K562 (cell line): ENCODE results near the gene MSRB3. TPM values are rescaled to one million over a fixed set of nuclear protein-coding genes. Genes with fewer than 3 reads are reported as not detected.

Experiments used
- ATAC-seq: fragments of 200-7000 bp; cut with Tn5 transposase; 3 replicates; pipeline ENCODE4 v1.9.1; 2020; ENCODE audit warnings: moderate library complexity
- BruUV-seq: library from RNA; stranded (reverse); fragments of 400-500 nt; replicated peaks from 2 replicates; lab custom pipeline; 2021; lab: Mats Ljungman, UMichigan
- CTCF ChIA-PET: fragments of 300-600 bp; formaldehyde crosslinking; extraction: SDS; loops from one replicate; lab custom pipeline; 2021; ENCODE audit warnings: low intra/inter-chr PET ratio; lab: Yijun Ruan, JAX
- POLR2A ChIA-PET: fragments of 300-600, 350-650 bp; sonication (Branson Sonifier 250); formaldehyde crosslinking; extraction: SDS; loops from one replicate; lab custom pipeline; 2021; ENCODE audit warnings: antibody characterized with exemption, inconsistent platforms; lab: Yijun Ruan, JAX
- DNase-seq, 4 experiments: peaks; one replicate each; pipeline versions ENCODE4 v3.0.0 to v3.0.0-alpha.2; 2011 to 2018; ENCODE audit warnings: low spot score in 3 of 4, mixed read lengths in 3 of 4; ENCODE audit errors: extremely low read depth in 1 of 4
- FAIRE-seq: peaks from 2 replicates; lab custom pipeline; 2011; peaks lifted over from hg19 to GRCh38; lab: Jason Lieb, UNC
- H2AFZ ChIP-seq: 2 replicates; pipeline ENCODE4 v1.6.0; 2011; ENCODE audit warnings: low read depth, low read length, control low read depth, inconsistent platforms
- H3K27ac ChIP-seq: fragments of 200-600 bp; 3 replicates; pipeline ENCODE4 v1.8.0; 2011; ENCODE audit warnings: low read depth, mild to moderate bottlenecking, control low read depth, inconsistent platforms, low read length, moderate library complexity, mixed read lengths; ENCODE audit errors: extremely low read depth
- H3K27me3 ChIP-seq, 2 experiments: fragments of 300-600 bp in 1 of 2; 2 replicates in 1 of 2; 3 replicates in 1 of 2; pipeline versions ENCODE4 v1.6.0 to v1.8.0; 2011; ENCODE audit warnings: inconsistent platforms in 2 of 2, low read length in 2 of 2, mild to moderate bottlenecking in 1 of 2, mixed read lengths in 1 of 2, moderate library complexity in 1 of 2; ENCODE audit not compliant: control insufficient read depth in 2 of 2, insufficient read depth in 2 of 2
- H3K36me3 ChIP-seq: fragments of 300-600 bp; 3 replicates; pipeline ENCODE4 v1.8.0; 2011; ENCODE audit warnings: mild to moderate bottlenecking, low read length, inconsistent platforms; ENCODE audit not compliant: control insufficient read depth, insufficient read depth
- H3K4me1 ChIP-seq, 2 experiments: fragments of 200-600 bp in 1 of 2; replicated peaks in 1 of 2; 2 replicates in 1 of 2; 3 replicates in 1 of 2; pipeline versions ENCODE4 v1.5.1 to v1.8.0; 2011; ENCODE audit warnings: inconsistent platforms in 2 of 2, low read length in 2 of 2, mild to moderate bottlenecking in 1 of 2, mixed read lengths in 1 of 2, moderate library complexity in 1 of 2; ENCODE audit not compliant: control insufficient read depth in 2 of 2, insufficient read depth in 2 of 2
- H3K4me2 ChIP-seq: 2 replicates; pipeline ENCODE4 v1.6.1; 2011; ENCODE audit warnings: low read length, control low read depth, inconsistent platforms, mixed read lengths; ENCODE audit not compliant: insufficient read depth
- H3K4me3 ChIP-seq: fragments of 200-600 bp; sonication (generic), shearing (Covaris generic); 2 replicates; pipeline ENCODE4 v1.5.1; 2016; ENCODE audit warnings: control low read depth, inconsistent platforms
- H3K79me2 ChIP-seq: fragments of 200-600 bp; 3 replicates; pipeline ENCODE4 v1.8.0; 2011; ENCODE audit warnings: low read length, inconsistent platforms; ENCODE audit not compliant: control insufficient read depth, insufficient read depth
- H3K9ac ChIP-seq, 2 experiments: 2 replicates each; pipeline versions ENCODE4 v1.6.0 to v1.6.1; 2011; ENCODE audit warnings: low read depth in 2 of 2, low read length in 2 of 2, control low read depth in 1 of 2, inconsistent platforms in 1 of 2, mild to moderate bottlenecking in 1 of 2, mixed read lengths in 1 of 2; ENCODE audit not compliant: insufficient read depth in 1 of 2
- H3K9me1 ChIP-seq: one replicate; pipeline ENCODE4 v1.6.0; 2011; ENCODE audit warnings: inconsistent platforms, mild to moderate bottlenecking, low read length, moderate library complexity; ENCODE audit not compliant: control insufficient read depth, insufficient read depth
- H3K9me3 ChIP-seq: replicated peaks from 2 replicates; pipeline ENCODE4 v1.5.1; 2011; ENCODE audit warnings: low read depth, low read length, inconsistent platforms; ENCODE audit not compliant: control insufficient read depth, insufficient read depth
- H4K20me1 ChIP-seq: replicated peaks from 2 replicates; pipeline ENCODE4 v1.6.1; 2011; ENCODE audit warnings: low read length, inconsistent platforms, mixed read lengths; ENCODE audit not compliant: control insufficient read depth, insufficient read depth
- AFF4 ChIP-seq: sonication (generic); formaldehyde crosslinking; IDR thresholded peaks from 2 replicates; pipeline ENCODE4 v1.8.0; 2023; ENCODE audit warnings: mild to moderate bottlenecking, missing genetic modification reagents
- CCNT2 ChIP-seq: IDR thresholded peaks from 2 replicates; pipeline ENCODE4 v1.6.1; 2011; ENCODE audit warnings: borderline replicate concordance, low read depth, mild to moderate bottlenecking, moderate library complexity, mixed read lengths, low read length; ENCODE audit not compliant: insufficient read length; ENCODE audit errors: extremely low read depth
- JUNB ChIP-seq: fragments of 450-650 bp; formaldehyde crosslinking; conservative IDR thresholded peaks from 2 replicates; pipeline ENCODE4 v1.4.0; 2020; ENCODE audit warnings: mild to moderate bottlenecking
- NFATC3 ChIP-seq: fragments of 450-650 bp; IDR thresholded peaks from 2 replicates; pipeline ENCODE4 v1.6.1; 2017; ENCODE audit warnings: mild to moderate bottlenecking
- RBM25 ChIP-seq: fragments of 200-400 bp; formaldehyde crosslinking; IDR thresholded peaks from 2 replicates; pipeline ENCODE4 v1.6.1; 2018; ENCODE audit warnings: low read length, low read depth, moderate library complexity; ENCODE audit not compliant: severe bottlenecking
- ZNF143 ChIP-seq: sonication (generic); formaldehyde crosslinking; IDR thresholded peaks from 2 replicates; pipeline ENCODE4 v1.9.0; 2022; ENCODE audit warnings: mild to moderate bottlenecking, missing genetic modification reagents
- ZNF644 ChIP-seq: fragments of 200-800 bp; sonication (Bioruptor generic); IDR thresholded peaks from 2 replicates; pipeline ENCODE4 v1.6.1; 2016; ENCODE audit warnings: low read depth, missing genetic modification characterization, missing compliant biosample characterization
- WGBS: fragments of 100-300 bp; shearing (Covaris generic); methylation state at CpG from one replicate; pipeline ENCODE4 v1.1.6; 2016; ENCODE audit warnings: low coverage, mixed read lengths; ENCODE audit not compliant: insufficient coverage; ENCODE audit errors: missing lambda C conversion rate; 5-methylcytosine and 5-hydroxymethylcytosine counted together
- in situ Hi-C: fragments of 300-500 bp; cut with MboI; formaldehyde crosslinking; loops from 4 replicates; pipeline ENCODE4 v1.15.0; 2018; ENCODE audit warnings: inconsistent platforms, mixed read lengths
- intact Hi-C: fragments of 100-400 bp; cut with micrococcal nuclease; formaldehyde crosslinking; loops from 2 replicates; pipeline ENCODE4 v1.14.2; 2022
- polyA plus RNA-seq, 8 experiments: library from polyadenylated mRNA; depleted of rRNA in 4 of 8; stranded (reverse) in 5 of 8; unstranded in 3 of 8; fragments of >200 nt; fragmentation: Nextera tagmentation in 2 of 8; fragmentation: Illumina TruSeq in 1 of 8; extraction: Ambion mirVana in 2 of 8; extraction: Trizol in 1 of 8; gene quantifications; 2 replicates each; pipeline versions ENCODE4 v1.2.1 to v1.2.3, GENCODE V29; 2011 to 2014; ENCODE audit warnings: inconsistent platforms in 1 of 8, missing spikeins in 1 of 8
- total RNA-seq, 7 experiments: library from RNA; depleted of rRNA in 6 of 7; stranded (reverse); fragments of >200 nt in 6 of 7; fragmentation: Illumina TruSeq in 2 of 7; extraction: Trizol in 2 of 7; gene quantifications; 2 replicates each; pipeline versions ENCODE4 v1.2.1 to v1.2.3, GENCODE V29; 2011 to 2021; ENCODE audit warnings: low replicate concordance in 1 of 7
- TF ChIP-seq, protein P1 (sequence below): fragments of 200-800 bp; sonication (Bioruptor generic); IDR thresholded peaks from 2 replicates; pipeline ENCODE4 v1.6.1; 2016; ENCODE audit warnings: missing genetic modification characterization, missing compliant biosample characterization
- TF ChIP-seq, protein P2 (sequence below), 2 experiments: IDR thresholded peaks; 2 replicates each; pipeline ENCODE4 v1.6.1; 2012; ENCODE audit warnings: improper control_type of control experiment in 2 of 2, low read depth in 2 of 2, low read length in 2 of 2, borderline replicate concordance in 1 of 2
- TF ChIP-seq, protein P3 (sequence below): sonication (generic); formaldehyde crosslinking; IDR thresholded peaks from 2 replicates; pipeline ENCODE4 v1.8.0; 2022; ENCODE audit warnings: missing genetic modification reagents, mild to moderate bottlenecking, borderline replicate concordance

MSRB3 gene
- total and polyA plus RNA-seq, 9 of the 15 experiments (the other 6 are each of a cell fraction or from before 2014, with no cell fraction given), result 0.04 TPM; not detected in 8

GRCh38 chr12:65464930-65465329, 186.4 kb downstream of the MSRB3 start:
- H3K4me1 ChIP-seq, result no peaks in the 10 kb centered on the region
- TF ChIP-seq AFF4 (CRISPR knock-in tag) (no peak), JUNB (CRISPR knock-in tag) (no peak), NFATC3 (no peak), RBM25 (no peak), CCNT2 (no peak), ZNF644 (tag) (no peak), ZNF143 (CRISPR knock-in tag) (no peak)
- TF ChIP-seq, protein P1, sequence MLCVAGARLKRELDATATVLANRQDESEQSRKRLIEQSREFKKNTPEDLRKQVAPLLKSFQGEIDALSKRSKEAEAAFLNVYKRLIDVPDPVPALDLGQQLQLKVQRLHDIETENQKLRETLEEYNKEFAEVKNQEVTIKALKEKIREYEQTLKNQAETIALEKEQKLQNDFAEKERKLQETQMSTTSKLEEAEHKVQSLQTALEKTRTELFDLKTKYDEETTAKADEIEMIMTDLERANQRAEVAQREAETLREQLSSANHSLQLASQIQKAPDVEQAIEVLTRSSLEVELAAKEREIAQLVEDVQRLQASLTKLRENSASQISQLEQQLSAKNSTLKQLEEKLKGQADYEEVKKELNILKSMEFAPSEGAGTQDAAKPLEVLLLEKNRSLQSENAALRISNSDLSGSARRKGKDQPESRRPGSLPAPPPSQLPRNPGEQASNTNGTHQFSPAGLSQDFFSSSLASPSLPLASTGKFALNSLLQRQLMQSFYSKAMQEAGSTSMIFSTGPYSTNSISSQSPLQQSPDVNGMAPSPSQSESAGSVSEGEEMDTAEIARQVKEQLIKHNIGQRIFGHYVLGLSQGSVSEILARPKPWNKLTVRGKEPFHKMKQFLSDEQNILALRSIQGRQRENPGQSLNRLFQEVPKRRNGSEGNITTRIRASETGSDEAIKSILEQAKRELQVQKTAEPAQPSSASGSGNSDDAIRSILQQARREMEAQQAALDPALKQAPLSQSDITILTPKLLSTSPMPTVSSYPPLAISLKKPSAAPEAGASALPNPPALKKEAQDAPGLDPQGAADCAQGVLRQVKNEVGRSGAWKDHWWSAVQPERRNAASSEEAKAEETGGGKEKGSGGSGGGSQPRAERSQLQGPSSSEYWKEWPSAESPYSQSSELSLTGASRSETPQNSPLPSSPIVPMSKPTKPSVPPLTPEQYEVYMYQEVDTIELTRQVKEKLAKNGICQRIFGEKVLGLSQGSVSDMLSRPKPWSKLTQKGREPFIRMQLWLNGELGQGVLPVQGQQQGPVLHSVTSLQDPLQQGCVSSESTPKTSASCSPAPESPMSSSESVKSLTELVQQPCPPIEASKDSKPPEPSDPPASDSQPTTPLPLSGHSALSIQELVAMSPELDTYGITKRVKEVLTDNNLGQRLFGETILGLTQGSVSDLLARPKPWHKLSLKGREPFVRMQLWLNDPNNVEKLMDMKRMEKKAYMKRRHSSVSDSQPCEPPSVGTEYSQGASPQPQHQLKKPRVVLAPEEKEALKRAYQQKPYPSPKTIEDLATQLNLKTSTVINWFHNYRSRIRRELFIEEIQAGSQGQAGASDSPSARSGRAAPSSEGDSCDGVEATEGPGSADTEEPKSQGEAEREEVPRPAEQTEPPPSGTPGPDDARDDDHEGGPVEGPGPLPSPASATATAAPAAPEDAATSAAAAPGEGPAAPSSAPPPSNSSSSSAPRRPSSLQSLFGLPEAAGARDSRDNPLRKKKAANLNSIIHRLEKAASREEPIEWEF (CRISPR knock-in tag), result no peak
- TF ChIP-seq, protein P2, sequence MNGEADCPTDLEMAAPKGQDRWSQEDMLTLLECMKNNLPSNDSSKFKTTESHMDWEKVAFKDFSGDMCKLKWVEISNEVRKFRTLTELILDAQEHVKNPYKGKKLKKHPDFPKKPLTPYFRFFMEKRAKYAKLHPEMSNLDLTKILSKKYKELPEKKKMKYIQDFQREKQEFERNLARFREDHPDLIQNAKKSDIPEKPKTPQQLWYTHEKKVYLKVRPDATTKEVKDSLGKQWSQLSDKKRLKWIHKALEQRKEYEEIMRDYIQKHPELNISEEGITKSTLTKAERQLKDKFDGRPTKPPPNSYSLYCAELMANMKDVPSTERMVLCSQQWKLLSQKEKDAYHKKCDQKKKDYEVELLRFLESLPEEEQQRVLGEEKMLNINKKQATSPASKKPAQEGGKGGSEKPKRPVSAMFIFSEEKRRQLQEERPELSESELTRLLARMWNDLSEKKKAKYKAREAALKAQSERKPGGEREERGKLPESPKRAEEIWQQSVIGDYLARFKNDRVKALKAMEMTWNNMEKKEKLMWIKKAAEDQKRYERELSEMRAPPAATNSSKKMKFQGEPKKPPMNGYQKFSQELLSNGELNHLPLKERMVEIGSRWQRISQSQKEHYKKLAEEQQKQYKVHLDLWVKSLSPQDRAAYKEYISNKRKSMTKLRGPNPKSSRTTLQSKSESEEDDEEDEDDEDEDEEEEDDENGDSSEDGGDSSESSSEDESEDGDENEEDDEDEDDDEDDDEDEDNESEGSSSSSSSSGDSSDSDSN (IDR thresholded peaks at IDR 0.05; ENCODE audit: borderline replicate concordance in 1 of 2, low read depth in 2 of 2, low read length in 2 of 2), result no peak
- TF ChIP-seq, protein P3, sequence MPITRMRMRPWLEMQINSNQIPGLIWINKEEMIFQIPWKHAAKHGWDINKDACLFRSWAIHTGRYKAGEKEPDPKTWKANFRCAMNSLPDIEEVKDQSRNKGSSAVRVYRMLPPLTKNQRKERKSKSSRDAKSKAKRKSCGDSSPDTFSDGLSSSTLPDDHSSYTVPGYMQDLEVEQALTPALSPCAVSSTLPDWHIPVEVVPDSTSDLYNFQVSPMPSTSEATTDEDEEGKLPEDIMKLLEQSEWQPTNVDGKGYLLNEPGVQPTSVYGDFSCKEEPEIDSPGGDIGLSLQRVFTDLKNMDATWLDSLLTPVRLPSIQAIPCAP, result no peak

More at GRCh38 chr12:65464930-65465329, 186.4 kb downstream of the MSRB3 start:
- H3K9ac ChIP-seq, result no peak overlapping the region
- H3K27ac ChIP-seq, result no peak overlapping the region
- H3K9me3 ChIP-seq, result no peaks in the 10 kb centered on the region
- H3K4me3 ChIP-seq, result no peak overlapping the region
- intact Hi-C loops (no loop called here), in situ Hi-C loops (no loop called here)
- no peaks in the 10 kb centered on the region for H3K27me3 ChIP-seq
- H3K9me1 ChIP-seq, result no peaks in the 10 kb centered on the region
- FAIRE-seq, result no peak
- no peak for DNase-seq
- ChIA-PET CTCF (no interaction called here), POLR2A (no interaction called here)
- BruUV-seq, result no TSS peak
- no peak overlapping the region for H3K4me2 ChIP-seq
- H2AFZ ChIP-seq, result no peak overlapping the region
- no peaks in the 10 kb centered on the region for H4K20me1 ChIP-seq
- 0% methylated on average over 3 of the region's 3 CpGs for WGBS
- H3K36me3 ChIP-seq, result no peaks in the 10 kb centered on the region
- no peaks in the 10 kb centered on the region for H3K79me2 ChIP-seq
- ATAC-seq, result no peak
